GM21390 (cell line): ENCODE data around the gene DDB1.

Source experiments
- ATAC-seq: cut with Tn5 transposase; IDR thresholded peaks from one replicate; pipeline ENCODE4 v1.9.1; 2021; ENCODE audit not compliant: unreplicated experiment

The DDB1 gene

DNA sequence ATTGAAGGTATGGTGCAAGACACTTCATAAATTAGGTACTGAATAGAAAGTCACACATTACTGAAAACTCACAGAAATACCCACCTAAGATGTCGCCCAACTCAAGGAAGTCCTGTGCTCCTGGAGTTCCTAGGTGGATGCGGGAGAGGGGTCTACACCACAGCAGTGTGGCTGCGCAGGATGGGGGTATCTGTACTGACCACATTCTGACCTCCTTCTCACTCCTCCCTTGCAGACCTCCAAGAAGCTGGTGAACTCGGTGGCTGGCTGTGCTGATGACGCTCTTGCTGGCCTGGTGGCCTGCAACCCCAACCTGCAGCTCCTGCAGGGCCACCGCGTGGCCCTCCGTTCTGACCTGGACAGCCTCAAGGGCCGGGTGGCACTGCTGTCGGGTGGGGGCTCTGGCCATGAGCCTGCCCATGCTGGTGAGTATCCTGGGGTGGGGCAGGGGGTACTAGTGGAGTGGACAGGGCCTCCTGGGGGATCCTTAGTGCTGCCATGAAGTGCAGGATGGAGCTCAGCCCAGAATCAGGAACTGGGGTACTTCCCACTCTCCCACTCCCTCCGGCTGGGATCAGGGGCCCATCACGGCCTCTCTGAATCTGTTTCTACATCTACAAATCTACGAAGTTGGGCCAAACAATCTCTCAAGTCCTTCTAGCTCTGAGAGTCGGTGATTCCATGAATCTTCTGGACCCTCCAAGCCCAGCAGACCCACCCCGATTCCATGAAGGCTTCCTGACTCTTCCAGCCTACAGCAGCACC lies 5.0 kb upstream of the DDB1 start:
- no peak for ATAC-seq

DNA sequence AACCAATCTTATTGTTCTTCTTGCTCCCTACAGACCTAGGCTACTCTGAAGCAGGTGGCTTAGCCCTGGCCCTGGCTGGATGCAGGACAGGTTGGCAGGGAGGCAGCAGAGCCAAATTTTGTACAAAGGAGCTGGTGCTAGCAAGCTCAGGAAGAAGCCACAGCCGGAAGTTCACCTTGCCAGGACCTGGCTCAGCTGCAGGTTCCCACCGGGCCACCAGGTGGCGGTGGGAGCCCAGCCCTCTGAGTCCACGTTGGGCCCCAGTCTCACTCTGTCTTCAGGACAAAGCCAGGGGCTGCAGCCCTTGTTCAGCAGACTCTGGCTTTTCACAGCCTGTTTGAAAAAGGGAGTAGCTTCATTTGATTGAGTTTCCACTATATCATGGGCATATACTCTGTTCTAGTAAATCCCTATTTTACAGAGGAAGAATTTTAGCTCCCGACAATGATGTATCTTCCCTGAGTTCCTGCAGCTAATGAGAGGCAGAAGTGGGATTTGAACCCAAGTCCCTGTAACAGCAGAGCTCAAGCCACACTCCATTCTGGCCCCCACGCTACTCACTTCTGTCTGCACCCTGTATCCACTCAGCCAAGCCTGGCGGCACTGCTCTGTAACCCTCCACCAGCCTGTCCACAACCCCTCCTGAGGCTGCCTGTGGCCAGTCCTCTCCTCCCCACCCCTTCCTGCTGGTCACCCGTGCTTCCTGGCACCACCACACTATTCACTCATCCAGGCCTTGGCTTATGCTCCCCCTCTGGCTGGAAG lies 3.4 kb upstream of the DDB1 start:
- peak; percentile 53 for ATAC-seq

DNA sequence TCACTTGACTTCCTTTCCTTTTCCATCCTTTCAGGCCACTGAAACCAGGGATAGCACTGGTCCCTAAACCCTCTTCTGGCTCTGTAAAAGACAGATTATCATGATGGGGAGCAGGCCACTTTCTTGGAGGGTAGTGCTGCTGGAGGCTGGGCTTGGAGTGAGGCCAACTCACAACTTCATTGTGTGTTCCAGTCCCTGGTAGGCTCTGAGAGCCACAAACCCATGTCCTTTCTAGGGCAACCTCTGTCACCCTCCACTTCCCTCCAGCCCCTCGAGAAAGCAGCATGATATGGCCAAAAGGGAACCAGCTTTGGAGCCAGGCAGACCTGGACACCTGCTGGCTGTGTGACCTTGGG lies 2.4 kb upstream of the DDB1 start:
- ATAC-seq, result no peak

DNA sequence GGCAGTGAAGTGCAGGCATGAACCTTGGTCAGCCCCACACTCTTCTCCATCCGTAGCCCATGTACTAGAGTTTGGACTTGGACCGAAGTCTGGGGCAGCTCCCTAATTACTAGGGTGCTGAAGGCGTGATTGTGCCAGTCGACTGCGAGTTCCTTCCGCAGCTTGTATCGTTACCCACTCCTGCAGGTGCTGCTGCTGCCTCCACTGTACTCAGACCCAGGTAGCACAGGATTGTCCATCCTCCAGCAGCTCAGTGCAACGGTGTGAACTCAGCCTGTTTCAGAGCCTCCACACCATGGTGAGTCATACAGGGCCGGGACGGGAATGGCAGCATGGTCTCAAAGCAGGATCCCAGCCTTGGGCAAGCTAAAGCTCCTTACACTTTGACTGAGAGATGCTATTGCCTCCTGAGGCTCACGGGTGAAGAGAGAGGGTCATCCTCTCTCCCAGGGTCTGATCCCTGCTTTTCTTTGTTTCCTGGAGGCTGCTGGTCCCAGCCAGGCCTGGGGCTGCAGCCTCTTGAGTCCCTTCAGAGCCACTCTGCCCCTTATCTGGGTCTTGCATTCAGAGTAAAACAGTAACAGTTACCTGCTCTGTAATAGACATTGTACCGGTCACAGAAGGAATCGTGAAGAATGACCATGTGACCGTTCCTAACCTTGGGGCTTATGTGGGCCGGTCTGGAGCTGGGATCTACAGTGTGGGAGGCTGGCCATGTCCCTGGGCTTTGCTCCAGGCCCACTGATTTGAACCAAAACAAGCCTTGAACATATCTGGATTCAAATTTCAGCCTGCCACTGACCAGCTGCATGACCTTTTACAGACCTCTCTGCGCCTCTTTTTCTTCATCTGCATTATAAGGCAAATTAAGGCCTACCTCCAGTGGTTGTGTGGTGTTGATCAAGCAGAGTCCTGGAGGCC lies 1.8 kb upstream of the DDB1 start:
- no peak for ATAC-seq

DNA sequence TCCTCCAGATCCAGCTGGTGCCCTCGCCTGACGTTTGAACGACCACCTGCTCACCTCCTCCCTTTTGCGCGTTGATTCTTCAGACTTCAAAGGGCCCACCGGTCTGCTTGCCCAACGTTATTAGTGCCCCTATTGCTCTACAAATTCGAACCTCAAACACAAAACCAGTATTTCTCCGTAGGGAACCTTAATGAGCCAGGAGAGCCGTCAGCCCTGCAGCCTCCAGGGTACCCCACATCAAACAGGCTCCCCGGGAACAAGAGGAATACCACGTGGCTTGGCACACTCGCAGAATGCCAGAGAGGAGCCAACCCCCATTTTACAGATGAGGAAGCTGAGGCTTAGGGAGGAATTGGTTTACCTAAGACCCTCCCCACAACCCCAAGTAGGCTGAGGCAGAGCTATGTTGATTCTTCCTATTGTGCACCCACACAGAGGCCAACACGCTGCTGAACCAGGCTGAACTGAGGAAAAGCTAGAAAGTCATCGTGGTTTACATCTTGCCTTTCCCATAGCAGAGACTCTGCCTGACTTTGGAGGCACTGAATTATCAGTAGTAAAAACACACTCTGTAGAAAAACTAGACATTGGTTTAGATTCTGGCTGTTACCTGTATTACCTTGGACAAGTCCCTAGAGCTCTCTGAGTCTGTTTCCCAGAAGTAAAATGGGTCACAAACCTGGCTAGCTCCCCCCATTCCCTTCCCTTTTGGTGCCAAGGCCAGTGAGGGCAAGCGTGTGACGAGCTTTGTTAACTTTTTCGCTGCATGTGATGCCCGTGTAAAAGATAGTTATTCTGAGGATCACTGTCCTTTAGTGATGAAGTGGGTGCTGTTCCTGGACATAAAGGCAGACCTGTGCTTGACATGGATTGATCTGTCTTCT lies 887 bp upstream of the DDB1 start:
- no peak for ATAC-seq

DNA sequence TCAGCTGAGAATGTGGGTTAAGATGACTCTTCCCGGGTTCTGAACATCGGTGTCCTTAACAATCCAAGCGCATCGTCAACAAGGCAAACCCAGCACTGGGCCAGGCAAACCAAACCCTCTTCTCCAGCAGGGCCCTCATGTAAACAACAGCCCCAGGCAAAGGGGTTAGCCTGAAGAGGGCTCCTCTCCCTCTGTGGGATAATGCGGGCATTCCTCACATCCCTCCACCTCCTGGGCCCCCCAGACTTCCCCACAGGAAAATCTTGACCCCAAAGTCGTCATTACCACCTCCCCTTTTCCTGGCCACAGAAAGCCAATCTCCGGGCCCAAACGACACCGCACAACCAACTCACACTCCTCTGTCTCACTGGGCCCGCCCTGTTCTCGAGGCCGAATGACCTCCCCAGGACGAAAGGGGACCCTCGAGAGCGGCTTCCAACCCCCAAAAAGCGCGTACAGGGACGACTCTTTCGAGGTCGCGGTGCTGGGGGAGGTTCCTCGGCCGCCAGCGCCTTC lies 566 bp downstream of the DDB1 start:
- ATAC-seq, result no peak

DNA sequence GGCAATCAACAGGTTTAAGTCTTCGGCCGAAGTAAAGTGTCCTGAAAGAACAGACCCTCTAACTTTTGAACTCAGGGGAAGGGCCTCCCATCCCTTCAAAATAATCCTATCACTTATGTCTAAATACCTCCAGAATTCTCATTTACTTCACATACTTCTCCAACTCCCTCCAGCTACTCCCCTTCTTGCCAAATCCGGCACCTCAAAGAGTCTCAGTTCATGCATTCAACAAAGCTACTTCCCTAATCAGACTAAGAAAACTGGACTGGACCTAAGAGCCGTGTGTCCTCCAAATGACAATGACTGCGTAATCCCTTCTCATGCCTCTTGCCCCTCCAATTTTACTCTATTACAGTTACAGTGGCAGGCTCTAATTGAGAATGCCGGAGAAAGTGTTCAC lies 1.3 kb downstream of the DDB1 start:
- ATAC-seq, result no peak

DNA sequence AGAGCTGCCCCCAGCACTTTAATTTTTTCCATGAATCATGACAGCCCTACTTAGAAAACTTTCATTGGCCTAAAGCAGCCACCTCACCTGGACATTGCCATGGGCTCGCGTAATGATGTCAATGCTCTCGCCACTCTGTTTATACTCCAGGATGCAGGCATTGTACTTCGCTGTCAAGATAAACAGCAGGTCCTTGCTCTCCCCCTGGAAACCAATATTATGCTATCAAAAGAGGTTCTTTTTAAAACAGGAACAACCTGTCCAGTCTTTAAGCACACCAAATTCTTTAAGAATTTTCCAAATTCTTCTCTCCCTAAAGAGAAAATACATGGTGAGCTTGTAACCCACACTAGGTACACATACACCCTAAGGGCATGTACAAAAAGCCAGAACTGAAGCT lies 3.0 kb downstream of the DDB1 start:
- ATAC-seq, result no peak

DNA sequence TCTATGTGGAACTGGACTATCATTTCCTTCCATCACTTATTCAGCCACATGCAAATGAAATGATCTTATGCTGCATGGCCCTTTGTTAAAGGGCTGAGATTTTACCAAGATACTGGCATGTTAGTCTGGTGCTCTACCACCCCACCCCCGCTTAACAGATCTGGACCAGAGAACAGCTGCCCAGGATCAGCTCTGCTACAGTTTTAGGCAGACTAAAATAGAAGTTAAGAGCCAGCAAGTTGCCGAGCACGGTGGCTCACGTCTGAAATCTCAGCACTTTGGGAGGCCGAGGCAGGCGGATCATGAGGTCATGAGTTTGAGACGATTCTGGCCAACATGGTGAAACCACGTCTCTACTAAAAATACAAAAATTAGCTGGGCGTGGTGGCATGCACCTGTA lies 4.6 kb downstream of the DDB1 start:
- ATAC-seq, result no peak

DNA sequence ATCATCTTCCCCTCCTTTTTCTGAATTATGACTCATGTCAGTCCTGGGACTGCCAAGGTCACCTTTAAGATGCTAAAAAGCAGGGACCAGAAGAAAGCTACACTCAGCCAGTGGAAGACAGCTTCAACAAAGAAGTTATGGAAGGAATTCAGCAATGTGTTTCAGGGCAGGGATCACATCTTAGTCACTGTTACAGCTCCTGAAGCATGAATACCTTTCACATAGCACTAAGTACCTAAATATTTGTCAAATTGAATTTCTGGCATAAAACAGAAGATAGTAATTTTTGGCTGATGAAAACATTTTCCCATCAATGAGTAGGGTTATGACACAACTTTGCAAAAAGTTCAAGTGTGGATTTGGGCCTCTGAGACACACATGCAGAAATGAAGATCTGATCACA lies 5.2 kb downstream of the DDB1 start:
- no peak for ATAC-seq

DNA sequence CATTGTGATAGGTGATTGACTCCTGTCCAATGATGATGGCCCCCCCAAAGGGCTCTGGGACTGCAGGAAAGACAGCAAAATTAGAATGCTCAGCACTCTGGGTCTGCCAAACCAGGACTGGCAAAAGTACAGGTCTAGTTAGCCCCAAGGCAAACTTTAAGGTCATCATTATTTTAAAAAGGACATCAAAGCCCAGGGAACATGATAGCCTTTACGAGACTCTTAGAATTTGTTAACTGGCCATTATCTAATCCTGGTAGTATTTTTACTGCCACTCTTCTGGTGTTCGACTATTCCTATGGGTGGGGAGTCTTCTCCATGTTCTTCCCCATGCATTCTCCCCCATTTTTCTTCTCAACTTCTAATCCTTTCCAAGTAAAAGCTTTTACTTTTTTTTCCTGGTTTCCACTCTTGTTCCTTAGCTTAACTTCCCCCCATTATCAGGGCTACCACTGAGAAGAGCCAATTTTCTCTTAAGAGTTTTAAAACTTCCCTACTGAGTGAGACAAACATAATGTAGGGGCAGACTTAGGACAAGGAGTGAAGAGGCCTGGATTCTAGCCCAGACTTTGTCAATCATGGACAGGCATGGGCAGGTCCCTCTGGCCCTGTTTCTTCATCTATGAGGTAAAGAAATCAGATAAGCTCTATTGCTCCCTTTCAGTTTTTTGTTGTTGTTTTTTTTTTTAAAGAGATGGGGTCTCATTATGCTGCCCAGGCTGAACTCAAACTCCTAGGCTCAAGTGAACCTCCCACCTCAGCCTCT lies 7.1 kb downstream of the DDB1 start:
- ATAC-seq, result no peak

DNA sequence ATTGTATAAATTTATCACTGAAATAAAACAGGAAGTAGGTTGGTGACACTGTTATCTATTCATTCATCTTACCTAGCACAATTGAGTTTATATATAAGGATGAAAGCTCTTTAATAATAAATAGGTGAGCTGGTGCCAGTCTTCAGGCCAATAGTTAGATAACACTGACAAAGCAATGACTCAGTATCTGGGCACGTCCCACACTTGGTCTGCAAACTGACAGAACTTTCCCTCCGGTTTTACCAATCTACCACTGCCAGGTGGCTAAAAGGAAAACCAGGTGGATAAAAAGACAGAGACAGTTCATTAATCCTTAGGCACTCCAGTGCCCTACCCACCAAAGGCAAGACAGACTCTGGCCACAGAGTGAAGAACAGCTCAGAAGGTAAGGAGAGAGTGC lies 17.6 kb downstream of the DDB1 start:
- no peak for ATAC-seq

DNA sequence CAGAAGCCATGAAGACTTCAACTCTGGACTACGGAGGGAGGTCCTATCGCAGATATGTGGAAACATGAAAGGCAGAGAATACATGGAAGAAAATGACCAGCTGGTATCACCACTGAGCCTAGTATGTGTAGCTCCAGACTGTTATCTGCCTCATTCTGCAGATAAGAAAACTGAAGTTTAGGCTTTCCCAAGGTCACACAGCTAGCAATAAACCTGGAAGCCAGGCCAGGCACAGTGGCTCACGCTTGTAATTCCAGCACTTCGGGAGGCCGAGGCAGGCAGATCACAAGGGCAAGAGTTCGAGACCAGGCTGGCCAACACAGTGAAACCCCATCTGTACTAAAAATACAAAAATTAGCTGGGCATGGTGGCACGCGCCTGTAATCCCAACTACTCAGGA lies 22.2 kb downstream of the DDB1 start:
- no peak for ATAC-seq

DNA sequence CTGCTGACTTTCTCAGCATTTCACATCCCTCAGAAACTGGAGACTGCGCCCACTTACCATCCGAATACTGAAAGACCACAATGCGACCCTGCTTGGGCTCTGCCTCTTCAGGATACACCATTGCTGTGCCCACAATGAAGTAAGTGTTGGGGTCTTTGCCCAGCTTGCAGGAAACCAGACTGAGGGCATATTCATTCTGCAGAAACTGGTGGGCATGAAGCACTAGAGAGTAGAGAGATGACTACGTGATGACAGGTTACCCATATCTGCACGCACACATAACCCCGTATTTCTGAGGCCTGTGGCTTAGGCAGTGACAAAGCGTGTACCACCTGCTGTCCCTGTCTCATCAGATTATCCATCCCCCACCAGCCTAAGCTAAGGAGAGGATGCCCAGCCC lies 23.2 kb downstream of the DDB1 start:
- no peak for ATAC-seq

DNA sequence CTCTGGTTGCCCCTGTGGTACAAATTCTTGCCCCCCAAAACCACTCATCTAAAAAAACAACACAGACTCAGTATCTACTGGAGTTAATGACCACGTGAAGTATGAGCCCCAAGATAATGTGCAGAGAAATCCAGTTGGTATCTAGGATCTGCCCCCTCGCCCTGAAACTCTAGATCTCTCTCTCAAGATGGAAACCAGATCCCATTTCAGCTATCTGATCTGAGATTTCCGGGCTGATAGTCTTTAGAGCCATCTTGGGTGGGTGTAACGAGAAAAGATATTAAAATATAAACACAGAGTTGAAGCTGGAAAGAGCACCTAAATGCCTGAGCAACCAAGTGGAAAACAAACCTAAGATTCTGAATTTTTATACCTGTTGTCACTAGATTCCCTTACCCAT lies 23.8 kb downstream of the DDB1 start:
- no peak for ATAC-seq

DNA sequence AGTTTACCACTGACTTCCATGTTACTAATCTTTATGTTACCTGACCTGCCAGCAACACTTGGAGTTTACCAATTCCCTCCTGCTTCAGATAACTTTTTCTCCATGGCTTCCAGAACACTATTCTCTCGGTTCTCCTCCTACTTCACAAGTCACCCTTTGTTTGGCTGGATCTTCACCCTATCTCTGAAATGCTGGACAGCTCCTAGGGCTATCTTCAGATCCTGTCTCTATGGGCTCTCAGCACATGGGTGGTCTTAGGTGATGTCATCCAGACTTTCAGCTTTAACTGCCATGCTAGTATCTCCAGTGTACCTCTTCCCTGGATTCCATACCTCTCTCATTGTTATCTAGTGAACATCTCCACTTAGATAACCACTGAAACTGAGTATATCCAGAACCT lies 25.6 kb downstream of the DDB1 start:
- ATAC-seq, result no peak

DNA sequence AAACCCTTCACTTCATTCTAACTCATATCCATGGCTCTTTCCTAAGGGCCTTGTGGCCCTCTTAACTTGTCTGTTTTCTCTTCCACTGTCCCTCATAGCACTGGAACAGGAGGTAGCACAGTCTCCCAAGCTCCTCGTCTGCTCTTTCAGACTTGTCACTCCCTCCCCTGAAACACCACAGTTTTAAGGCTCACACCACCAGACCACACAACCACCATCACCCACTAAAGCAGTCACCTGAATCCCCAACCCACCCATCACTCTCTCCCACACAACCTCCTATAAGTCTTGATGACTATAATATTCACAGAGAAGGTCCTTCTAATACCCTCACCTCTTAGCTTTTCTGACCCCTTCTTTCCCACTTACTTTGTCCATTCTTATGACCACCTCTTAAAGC lies 26.7 kb downstream of the DDB1 start:
- ATAC-seq, result no peak

DNA sequence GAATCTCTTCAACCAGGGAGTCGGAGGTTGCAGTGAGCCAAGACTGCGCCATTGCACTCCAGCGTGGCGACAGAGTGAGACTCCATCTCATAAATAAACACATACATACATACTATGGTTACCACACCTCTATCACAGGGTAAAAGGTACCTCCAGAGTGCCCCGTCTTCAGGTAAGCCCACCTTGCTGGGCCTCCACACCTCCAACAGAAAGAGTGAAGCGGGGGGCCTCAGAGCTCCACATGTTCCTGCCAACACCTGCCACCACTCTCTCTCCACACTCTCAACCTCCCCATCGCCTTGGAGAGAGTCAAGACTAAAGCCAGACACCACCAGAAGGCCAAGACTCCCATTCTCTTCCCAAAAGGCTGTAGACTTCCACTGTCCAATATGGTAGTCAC lies 27.5 kb downstream of the DDB1 start:
- ATAC-seq, result no peak

DNA sequence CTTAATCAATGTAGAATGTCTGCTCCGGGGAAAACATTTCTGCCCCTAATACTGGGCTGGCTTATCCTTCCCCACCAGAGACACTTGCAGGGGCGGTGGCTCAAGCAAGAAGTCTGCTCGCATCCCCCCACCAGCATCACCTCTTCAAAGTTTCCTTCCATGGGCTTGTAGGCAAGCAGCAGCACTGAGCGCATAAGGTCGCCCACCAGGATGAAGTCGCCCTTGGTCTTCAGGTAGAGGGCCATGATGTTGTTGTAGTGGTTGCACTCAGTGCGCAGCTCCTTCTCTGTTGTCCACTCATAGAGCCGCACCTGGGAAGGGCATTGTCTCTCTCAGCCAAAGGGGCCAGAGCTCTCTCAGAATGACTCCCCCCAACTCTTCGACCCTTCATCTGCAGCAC lies 29.2 kb downstream of the DDB1 start:
- ATAC-seq, result no peak

DNA sequence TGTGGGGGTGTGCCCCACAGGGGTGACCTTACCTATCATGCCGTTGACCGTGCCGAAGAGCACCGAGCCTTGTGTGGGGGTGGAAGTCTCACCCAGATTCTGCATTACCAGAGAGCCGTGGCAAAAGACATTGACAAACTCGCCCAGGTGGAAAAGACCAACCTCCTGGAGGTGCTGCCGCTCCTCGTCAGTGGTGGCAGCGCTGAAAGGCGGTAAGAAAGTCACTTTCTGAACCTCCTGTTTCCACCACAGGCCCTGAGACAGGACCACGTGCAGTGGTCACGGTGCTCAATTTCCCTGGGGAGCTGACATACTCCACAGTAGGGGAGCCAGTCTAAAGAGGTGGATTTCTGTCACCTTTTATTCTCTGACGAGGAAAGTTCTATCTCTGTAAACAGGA lies 30.4 kb downstream of the DDB1 start:
- ATAC-seq, result no peak
